H1 (cell line): ENCODE measurements around the gene SMOC2. TPM values are rescaled to one million over a fixed set of nuclear protein-coding genes. Genes with fewer than 3 reads are reported as not detected.
A peak's percentile ranks its signal among the peaks of the same experiment; 100 is the strongest.

Experiments
- CTCF ChIA-PET: fragments of 300-600 bp; sonication (Branson Sonifier 250); formaldehyde crosslinking; loops from one replicate; lab custom pipeline; 2021; ENCODE audit not compliant: partially characterized antibody; lab: Charles Lee
- POLR2A ChIA-PET: fragments of 300-600 bp; sonication (Branson Sonifier 250); formaldehyde crosslinking; loops from one replicate; lab custom pipeline; 2021; ENCODE audit warnings: inconsistent platforms; ENCODE audit not compliant: partially characterized antibody; lab: Charles Lee
- DNase-seq, 2 experiments: peaks; one replicate each; pipeline versions ENCODE4 v3.0.0 to v3.0.0-alpha.2; 2010 to 2022; ENCODE audit warnings: low spot score in 2 of 2, low read depth in 1 of 2, mixed read lengths in 1 of 2
- FAIRE-seq: peaks from 2 replicates; lab custom pipeline; 2011; peaks lifted over from hg19 to GRCh38; lab: Jason Lieb, UNC
- H2AFZ ChIP-seq: 2 replicates; pipeline ENCODE4 v1.8.1; 2012; ENCODE audit warnings: low read length, inconsistent platforms
- H2AK5ac ChIP-seq: 2 replicates; pipeline ENCODE4 v1.6.1; 2013; ENCODE audit warnings: low read depth, low read length
- H2BK120ac ChIP-seq: replicated peaks from 2 replicates; pipeline ENCODE3; 2013; ENCODE audit warnings: low read depth, low read length, inconsistent platforms
- H2BK12ac ChIP-seq: 2 replicates; pipeline ENCODE4 v1.6.1; 2013; ENCODE audit warnings: low read depth, low read length
- H2BK15ac ChIP-seq: 2 replicates; pipeline ENCODE4 v1.6.1; 2013; ENCODE audit warnings: low read length
- H2BK20ac ChIP-seq: 2 replicates; pipeline ENCODE4 v1.6.1; 2013; ENCODE audit warnings: low read length
- H2BK5ac ChIP-seq: 2 replicates; pipeline ENCODE4 v1.6.1; 2013; ENCODE audit warnings: low read depth, low read length
- H3K14ac ChIP-seq: 2 replicates; pipeline ENCODE4 v1.6.1; 2013; ENCODE audit warnings: inconsistent platforms; ENCODE audit not compliant: insufficient read length
- H3K18ac ChIP-seq: 2 replicates; pipeline ENCODE4 v1.6.1; 2013; ENCODE audit warnings: low read length; ENCODE audit errors: extremely low read depth
- H3K23ac ChIP-seq: 2 replicates; pipeline ENCODE4 v1.6.1; 2013; ENCODE audit warnings: inconsistent platforms; ENCODE audit not compliant: insufficient read length
- H3K23me2 ChIP-seq: 2 replicates; pipeline ENCODE4 v1.6.1; 2013; ENCODE audit warnings: low read depth, low read length
- H3K27ac ChIP-seq: 2 replicates; pipeline ENCODE4 v1.6.1; 2011; ENCODE audit warnings: low read depth, low read length, inconsistent platforms
- H3K27me3 ChIP-seq, 4 experiments: replicated peaks in 1 of 4; 1 replicate in 1 of 4; 2 replicates in 3 of 4; pipeline versions ENCODE4 v1.6.1 to v1.8.1; 2011 to 2013; ENCODE audit warnings: low read length in 3 of 4, mild to moderate bottlenecking in 3 of 4, inconsistent platforms in 2 of 4, mixed read lengths in 2 of 4, moderate library complexity in 1 of 4; ENCODE audit not compliant: control insufficient read depth in 3 of 4, insufficient read depth in 3 of 4; ENCODE audit errors: extremely low read depth in 1 of 4
- H3K36me3 ChIP-seq, 4 experiments: 2 replicates each; pipeline versions ENCODE4 v1.6.1 to v1.8.1; 2011 to 2013; ENCODE audit warnings: mild to moderate bottlenecking in 4 of 4, low read length in 3 of 4, moderate library complexity in 2 of 4, control low read depth in 1 of 4, inconsistent platforms in 1 of 4; ENCODE audit not compliant: insufficient read depth in 4 of 4, control insufficient read depth in 2 of 4
- H3K4ac ChIP-seq: replicated peaks from 2 replicates; pipeline ENCODE3; 2013; ENCODE audit warnings: low read length, low read depth, mixed read lengths, inconsistent platforms; ENCODE audit not compliant: insufficient read length
- H3K4me1 ChIP-seq, 4 experiments: replicated peaks in 1 of 4; 1 replicate in 1 of 4; 2 replicates in 3 of 4; pipeline versions ENCODE4 v1.6.1 to v1.8.1; 2011 to 2013; ENCODE audit warnings: low read length in 3 of 4, inconsistent platforms in 2 of 4, mixed read lengths in 1 of 4; ENCODE audit not compliant: insufficient read depth in 4 of 4, control insufficient read depth in 3 of 4
- H3K4me2 ChIP-seq, 2 experiments: 2 replicates each; pipeline versions ENCODE4 v1.6.1 to v1.8.1; 2011 to 2013; ENCODE audit warnings: low read depth in 2 of 2, low read length in 2 of 2, control low read depth in 1 of 2, inconsistent platforms in 1 of 2, mild to moderate bottlenecking in 1 of 2; ENCODE audit not compliant: insufficient read depth in 1 of 2
- H3K4me3 ChIP-seq, 4 experiments: fragments of 200-600, 300-600 bp in 1 of 4; sonication (generic), shearing (Covaris generic), sonication (Bioruptor Twin) in 1 of 4; 2 replicates each; pipeline versions ENCODE4 v1.5.1 to v1.8.1; 2011 to 2016; ENCODE audit warnings: low read length in 4 of 4, low read depth in 3 of 4, control low read depth in 2 of 4, inconsistent platforms in 2 of 4, mild to moderate bottlenecking in 2 of 4, mixed read lengths in 1 of 4, moderate library complexity in 1 of 4; ENCODE audit not compliant: insufficient read depth in 2 of 4; ENCODE audit errors: extremely low read depth in 1 of 4
- H3K56ac ChIP-seq: replicated peaks from 2 replicates; pipeline ENCODE3; 2013; ENCODE audit warnings: low read depth, mild to moderate bottlenecking, mixed read lengths, low read length, inconsistent platforms; ENCODE audit not compliant: insufficient read length
- H3K79me1 ChIP-seq: 2 replicates; pipeline ENCODE4 v1.6.1; 2013; ENCODE audit warnings: low read depth, low read length, control low read depth
- H3K79me2 ChIP-seq, 2 experiments: 2 replicates each; pipeline versions ENCODE4 v1.6.1 to v1.8.1; 2012 to 2013; ENCODE audit warnings: low read length in 2 of 2, mild to moderate bottlenecking in 2 of 2, inconsistent platforms in 1 of 2; ENCODE audit not compliant: insufficient read depth in 2 of 2, control insufficient read depth in 1 of 2
- H3K9ac ChIP-seq, 4 experiments: replicated peaks in 1 of 4; 1 replicate in 1 of 4; 2 replicates in 3 of 4; pipeline versions ENCODE4 v1.6.1 to v1.8.1; 2011 to 2013; ENCODE audit warnings: low read depth in 3 of 4, low read length in 3 of 4, control low read depth in 2 of 4, mild to moderate bottlenecking in 2 of 4, moderate library complexity in 2 of 4, inconsistent platforms in 1 of 4; ENCODE audit errors: extremely low read depth in 1 of 4
- H3K9me3 ChIP-seq, 2 experiments: 2 replicates each; pipeline versions ENCODE4 v1.6.1 to v1.8.1; 2012 to 2013; ENCODE audit warnings: mild to moderate bottlenecking in 2 of 2, moderate library complexity in 2 of 2, control low read depth in 1 of 2, inconsistent platforms in 1 of 2, low read depth in 1 of 2, low read length in 1 of 2, mixed read lengths in 1 of 2; ENCODE audit not compliant: insufficient read depth in 2 of 2
- H4K20me1 ChIP-seq, 2 experiments: replicated peaks in 1 of 2; 2 replicates each; pipeline versions ENCODE3 to v1.8.1; 2011 to 2013; ENCODE audit warnings: inconsistent platforms in 2 of 2, low read length in 2 of 2, mild to moderate bottlenecking in 1 of 2; ENCODE audit not compliant: insufficient read depth in 2 of 2, control insufficient read depth in 1 of 2
- H4K5ac ChIP-seq: 2 replicates; pipeline ENCODE4 v1.6.1; 2013; ENCODE audit warnings: low read length, low read depth, mixed read lengths, inconsistent platforms; ENCODE audit not compliant: insufficient read length
- H4K8ac ChIP-seq: 2 replicates; pipeline ENCODE4 v1.8.0; 2013; ENCODE audit warnings: mild to moderate bottlenecking, moderate library complexity, low read length, inconsistent platforms; ENCODE audit not compliant: insufficient read depth; ENCODE audit errors: extremely low read depth
- H4K91ac ChIP-seq: replicated peaks from 2 replicates; pipeline ENCODE3; 2013; ENCODE audit warnings: low read length, mixed read lengths, inconsistent platforms; ENCODE audit not compliant: insufficient read length
- BACH1 ChIP-seq: IDR thresholded peaks from 2 replicates; pipeline ENCODE4 v1.6.1; 2012; ENCODE audit warnings: low read length, improper control_type of control experiment
- CREB1 ChIP-seq: IDR thresholded peaks from 2 replicates; pipeline ENCODE4 v1.6.1; 2012; ENCODE audit warnings: inconsistent platforms
- KDM4A ChIP-seq: IDR thresholded peaks from one replicate; pipeline ENCODE4 v1.7.1; 2012; ENCODE audit warnings: low read depth, mild to moderate bottlenecking, moderate library complexity, low read length, inconsistent platforms; ENCODE audit not compliant: severe bottlenecking
- POLR2AphosphoS5 ChIP-seq: IDR thresholded peaks from 2 replicates; pipeline ENCODE4 v1.6.1; 2011; ENCODE audit warnings: low read depth, low read length
- WGBS, 2 experiments: shearing (Covaris generic) in 1 of 2; methylation state at CpG; one replicate each; pipeline versions ENCODE4 v1.1.6 to v1.1.7; 2013 to 2015; ENCODE audit warnings: low lambda C conversion rate in 2 of 2, mixed read lengths in 2 of 2, inconsistent platforms in 1 of 2, low coverage in 1 of 2, missing lambda C conversion rate in 1 of 2; ENCODE audit not compliant: insufficient replicate concordance in 2 of 2, insufficient coverage in 1 of 2, insufficient read length in 1 of 2; ENCODE audit errors: extremely low coverage in 1 of 2, missing lambda C conversion rate in 1 of 2; 5-methylcytosine and 5-hydroxymethylcytosine counted together
- polyA plus RNA-seq, 7 experiments: library from polyadenylated mRNA; depleted of rRNA in 3 of 7; stranded (reverse) in 5 of 7; unstranded in 2 of 7; fragments of >200 nt in 5 of 7; fragments of 200-250 nt in 2 of 7; gene quantifications; 1 replicate in 5 of 7; 2 replicates in 1 of 7; 4 replicates in 1 of 7; pipeline versions ENCODE4 v1.2.1 to v1.2.3, GENCODE V29; 2011 to 2013; ENCODE audit warnings: missing spikeins in 2 of 7, mixed read lengths in 2 of 7
- total RNA-seq: library from RNA; stranded (reverse); fragmentation: NEBNext Ultra II Directional; extraction: Animal tissue kit (Norgen Biotek cat#: 25700); gene quantifications from 2 replicates; pipeline ENCODE4 v1.2.1, GENCODE V29; 2021

The SMOC2 gene
- total and polyA plus RNA-seq, 2 of the 8 experiments (the other 6 are each of a cell fraction or from before 2014, with no cell fraction given), result 7.7 to 8.5 TPM

- ChIA-PET POLR2A (no interaction called here), CTCF (interaction anchor here (1.2 to 1.4 kb wide), 2 partner anchors 14 to 70 kb away, joined by 3 to 5 read pairs; no protein-coding TSS in a partner anchor)
- H3K4me1 ChIP-seq, result peaks cover 4 to 6% (median 5%) of the 10 kb centered on the region in 4 experiments; a peak in 6 of 7 replicates
- H2BK5ac ChIP-seq, result peak overlapping the region; percentile 49; the same call in 1 of the 2 replicates
- H3K79me1 ChIP-seq, result no peaks in the 10 kb centered on the region; the same call in 1 of the 2 replicates
- no peak overlapping the region for H2AFZ ChIP-seq
- H3K79me2 ChIP-seq, result no peaks in the 10 kb centered on the region
- no peak overlapping the region for H3K18ac ChIP-seq
- H4K91ac ChIP-seq, result no peak overlapping the region
- H4K5ac ChIP-seq, result no peak overlapping the region
- no peaks in the 10 kb centered on the region for H4K20me1 ChIP-seq
- H3K9ac ChIP-seq, result no peak overlapping the region
- H3K23ac ChIP-seq, result no peak overlapping the region
- no peak overlapping the region for H3K4me3 ChIP-seq
- H2BK15ac ChIP-seq, result 0 out of 2 replicates have a peak overlapping the region, but pooled peaks have one; percentile 40
- no peak overlapping the region for H4K8ac ChIP-seq
- DNase-seq, result no peak
- H3K23me2 ChIP-seq, result no peaks in the 10 kb centered on the region
- H2BK12ac ChIP-seq, result 0 out of 2 replicates have a peak overlapping the region, but pooled peaks have one; percentile 80
- H3K4ac ChIP-seq, result no peak overlapping the region
- no peaks in the 10 kb centered on the region for H3K9me3 ChIP-seq
- no peaks in the 10 kb centered on the region; a peak in 1 of 7 replicates for H3K27me3 ChIP-seq
- H3K56ac ChIP-seq, result no peak overlapping the region
- peak overlapping the region; percentile 97 for H2AK5ac ChIP-seq
- no peak overlapping the region for H2BK120ac ChIP-seq
- 91% methylated on average over 9 of the region's 10 CpGs; no CpG with 5 or more reads in 1 of the 2 experiments for WGBS, 2 experiments
- FAIRE-seq, result no peak
- H3K27ac ChIP-seq, result no peak overlapping the region
- peak overlapping the region; percentile 43; the same call in 1 of the 2 replicates for H2BK20ac ChIP-seq
- no peaks in the 10 kb centered on the region for H3K36me3 ChIP-seq
- no peak overlapping the region for H3K14ac ChIP-seq
- no peak overlapping the region for H3K4me2 ChIP-seq
- no peak for TF ChIP-seq CREB1
- no peak for TF ChIP-seq POLR2AphosphoS5
- TF ChIP-seq BACH1, result no peak
- TF ChIP-seq KDM4A, result no peak
Measured at GRCh38 chr6:168643401-168643800, 202.4 kb downstream of the SMOC2 start.
